NCI-H1105 treated with DMSO at 0.1 percent for 48 hours (cell line): Measurements from ENCODE around the gene PCDH9.

ENCODE experiments used
- DNase-seq: peaks from one replicate; lab custom pipeline; 2025; lab: John Stamatoyannopoulos, UW

The PCDH9 gene

GRCh38 chr13:66751691-66752090 lies 478.4 kb downstream of the PCDH9 start:
- DNase-seq, result no peak

GRCh38 chr13:66748712-66749111 lies 481.4 kb downstream of the PCDH9 start:
- DNase-seq, result no peak

- peak; percentile 47 for DNase-seq
Measured at GRCh38 chr13:66745307-66745706, 484.8 kb downstream of the PCDH9 start.

- DNase-seq, result no peak
Measured at GRCh38 chr13:66723576-66723975, 506.6 kb downstream of the PCDH9 start.

- DNase-seq, result no peak
Measured at GRCh38 chr13:66716538-66716937, 513.6 kb downstream of the PCDH9 start.

GRCh38 chr13:66714795-66715194 lies 515.3 kb downstream of the PCDH9 start:
- DNase-seq, result no peak

GRCh38 chr13:66704110-66704509 lies 526.0 kb downstream of the PCDH9 start:
- no peak for DNase-seq

- DNase-seq, result no peak
Measured at GRCh38 chr13:66703597-66703996, 526.5 kb downstream of the PCDH9 start.

GRCh38 chr13:66700117-66700601 lies 530.0 kb downstream of the PCDH9 start:
- peak; percentile 79 for DNase-seq

GRCh38 chr13:66693656-66694055 lies 536.5 kb downstream of the PCDH9 start:
- peak; percentile 60 for DNase-seq

- no peak for DNase-seq
Measured at GRCh38 chr13:66691149-66691548, 539.0 kb downstream of the PCDH9 start.

GRCh38 chr13:66689628-66690027 lies 540.5 kb downstream of the PCDH9 start:
- peak; percentile 25 for DNase-seq

GRCh38 chr13:66689037-66689619 lies 541.0 kb downstream of the PCDH9 start:
- DNase-seq, result peak; percentile 27

- no peak for DNase-seq
Measured at GRCh38 chr13:66681403-66681802, 548.7 kb downstream of the PCDH9 start.

GRCh38 chr13:66680031-66680430 lies 550.1 kb downstream of the PCDH9 start:
- no peak for DNase-seq

- no peak for DNase-seq
Measured at GRCh38 chr13:66675620-66676019, 554.5 kb downstream of the PCDH9 start.

GRCh38 chr13:66673401-66673800 lies 556.7 kb downstream of the PCDH9 start:
- no peak for DNase-seq

- DNase-seq, result peak; percentile 61
Measured at GRCh38 chr13:66665991-66666390, 564.1 kb downstream of the PCDH9 start.

- DNase-seq, result no peak
Measured at GRCh38 chr13:66663711-66664110, 566.4 kb downstream of the PCDH9 start.

GRCh38 chr13:66663206-66663605 lies 566.9 kb downstream of the PCDH9 start:
- no peak for DNase-seq

GRCh38 chr13:66661336-66661735 lies 568.8 kb downstream of the PCDH9 start:
- DNase-seq, result no peak

- no peak for DNase-seq
Measured at GRCh38 chr13:66660468-66660813, 569.7 kb downstream of the PCDH9 start.

GRCh38 chr13:66659701-66660467 lies 570.3 kb downstream of the PCDH9 start:
- no peak for DNase-seq

GRCh38 chr13:66659286-66659685 lies 570.9 kb downstream of the PCDH9 start:
- no peak for DNase-seq
